ENCODE data around the gene STOML1.

- no peak for TF ChIP-seq CTCF (IDR thresholded peaks at IDR 0.05)
- TF ChIP-seq POLR2A (IDR thresholded peaks at IDR 0.05) = no peak
Measured at GRCh38 chr15:73982222-73982962, 9.7 kb downstream of the STOML1 start.
